Suppressor macrophage (primary cell): ENCODE data around the gene LOXL4.

Experiments
- DNase-seq, 4 experiments: peaks; one replicate each; pipeline ENCODE4 v3.0.0-alpha.2; 2020 to 2022

LOXL4 gene

DNA sequence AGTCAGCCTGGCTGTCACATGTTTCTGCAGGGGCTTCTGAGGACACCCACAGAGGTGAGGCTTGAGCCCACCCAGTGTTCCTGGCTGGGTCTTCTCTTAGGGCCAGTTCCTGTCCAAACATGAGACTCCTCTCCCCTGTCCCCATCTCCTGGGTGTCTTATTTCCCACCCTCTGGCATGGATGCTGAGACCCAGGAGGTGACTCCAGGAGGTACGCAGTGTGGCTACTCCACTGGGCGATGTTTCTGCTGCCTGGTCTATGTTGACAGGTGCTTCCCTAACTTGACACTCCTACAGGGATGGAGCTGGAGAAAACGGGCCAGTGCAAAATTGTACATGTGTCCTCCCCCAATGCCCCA lies 26.3 kb upstream of the LOXL4 start:
- DNase-seq: no peak

DNA sequence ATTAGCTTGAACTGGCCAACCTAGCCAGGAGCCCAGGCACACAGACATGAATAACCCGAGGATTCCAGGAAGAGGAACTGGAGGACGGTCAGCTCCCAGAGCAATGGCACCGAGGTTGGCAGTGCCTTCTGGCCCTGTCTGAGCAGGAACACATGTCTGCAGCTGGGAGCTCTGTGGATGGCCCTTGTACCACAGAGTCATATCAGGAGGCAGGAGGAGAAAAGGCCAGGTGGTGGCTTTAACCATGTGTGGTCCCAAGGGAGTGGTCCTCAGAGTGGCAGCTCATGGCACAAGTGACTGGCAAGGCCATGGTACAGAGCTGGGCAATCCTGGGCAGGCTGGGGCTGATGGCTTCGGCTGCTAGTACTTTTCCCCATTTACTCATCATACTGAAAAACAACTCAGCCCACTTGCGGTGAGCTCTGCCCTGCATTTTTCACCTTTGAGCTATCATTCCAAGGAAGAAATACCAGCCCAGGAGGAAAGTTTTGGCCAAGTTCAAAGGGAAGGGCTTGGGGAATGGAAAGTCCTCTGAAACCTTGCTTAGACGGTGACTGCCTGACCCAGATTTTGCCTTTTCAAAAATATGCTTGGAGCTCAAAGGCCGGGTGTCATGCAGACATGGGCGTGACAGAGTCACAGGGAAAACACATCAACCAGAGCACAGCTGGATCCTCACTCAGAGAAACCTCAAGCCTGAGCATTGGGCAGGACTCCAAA lies 25.7 kb upstream of the LOXL4 start:
- no peak for DNase-seq

DNA sequence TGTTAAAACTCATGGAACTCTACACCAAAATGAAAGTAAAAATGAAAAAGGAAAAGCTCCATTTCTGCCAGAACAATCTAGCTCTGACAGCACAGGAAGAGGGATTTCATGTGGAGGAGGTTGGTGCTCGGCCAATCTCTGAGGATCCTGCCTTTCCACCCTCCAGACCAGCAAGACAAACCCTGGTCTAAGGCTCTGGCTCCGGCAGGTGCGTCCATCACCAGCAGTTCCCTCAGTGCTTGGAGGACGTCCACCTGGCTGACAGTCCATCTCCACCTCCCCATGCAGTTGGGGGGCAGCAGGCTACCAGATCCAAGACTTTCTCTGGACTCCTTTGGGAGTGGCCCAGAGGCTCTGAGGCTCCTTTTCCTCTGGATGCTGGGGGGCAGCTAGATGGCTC lies 25.0 kb upstream of the LOXL4 start:
- DNase-seq: no peak

DNA sequence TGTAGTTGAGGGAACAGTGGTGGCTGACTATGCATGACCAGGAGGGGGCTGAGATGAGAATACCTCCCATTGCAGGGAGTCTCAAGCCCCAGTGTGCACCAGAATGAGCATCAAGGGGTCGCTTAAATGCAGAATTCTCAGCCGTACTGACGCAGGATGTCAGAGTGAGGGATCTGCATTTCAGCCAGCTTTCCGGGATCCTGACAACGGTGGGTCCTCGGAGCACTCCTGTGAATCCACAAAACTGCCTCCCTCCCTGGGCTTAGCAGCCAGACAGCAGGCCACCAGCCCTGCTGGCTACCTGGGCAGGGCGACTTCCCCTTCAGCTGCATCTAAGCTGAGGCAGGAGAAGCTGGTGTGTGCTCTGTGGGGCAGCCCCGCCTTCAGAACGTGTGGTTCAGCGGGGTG lies 21.8 kb upstream of the LOXL4 start:
- no peak for DNase-seq

DNA sequence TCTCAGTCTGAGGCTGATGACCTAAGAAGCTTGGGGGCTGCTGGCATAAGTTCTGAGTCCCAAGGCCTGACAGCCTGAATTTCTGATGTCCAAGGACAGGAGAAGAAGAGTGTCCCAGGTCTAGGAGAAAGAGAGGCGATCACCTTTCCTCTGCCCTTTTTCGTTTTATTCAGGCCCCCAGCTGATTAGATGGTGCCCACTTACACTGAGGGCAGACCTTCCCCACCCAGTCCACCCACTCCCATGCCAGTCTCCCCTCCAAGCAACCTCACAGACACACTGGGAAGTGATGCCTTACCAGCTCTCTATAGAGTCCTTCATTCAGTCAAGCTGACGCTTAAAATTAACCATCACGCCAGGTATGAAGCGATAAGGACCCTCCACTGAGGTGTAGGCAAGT lies 19.3 kb upstream of the LOXL4 start:
- no peak for DNase-seq

DNA sequence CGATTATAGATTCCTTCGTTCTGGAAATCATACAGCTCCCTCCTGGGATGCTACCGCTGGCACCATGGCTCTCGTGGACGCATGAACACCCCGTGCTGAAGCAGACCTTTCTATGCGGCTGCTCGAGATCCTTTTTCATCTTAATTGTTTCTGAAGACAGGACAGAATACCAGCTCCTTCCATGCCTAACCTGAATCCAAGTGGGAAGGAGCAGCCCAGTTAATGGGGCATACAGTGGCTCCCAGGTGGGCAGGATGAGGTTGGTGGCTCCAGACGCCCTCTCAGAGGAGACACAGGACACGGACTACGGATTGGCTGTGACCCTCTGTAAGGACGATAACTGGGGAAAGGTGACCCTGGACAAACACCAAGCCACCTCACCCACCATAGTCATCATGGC lies 18.4 kb upstream of the LOXL4 start:
- no peak for DNase-seq

DNA sequence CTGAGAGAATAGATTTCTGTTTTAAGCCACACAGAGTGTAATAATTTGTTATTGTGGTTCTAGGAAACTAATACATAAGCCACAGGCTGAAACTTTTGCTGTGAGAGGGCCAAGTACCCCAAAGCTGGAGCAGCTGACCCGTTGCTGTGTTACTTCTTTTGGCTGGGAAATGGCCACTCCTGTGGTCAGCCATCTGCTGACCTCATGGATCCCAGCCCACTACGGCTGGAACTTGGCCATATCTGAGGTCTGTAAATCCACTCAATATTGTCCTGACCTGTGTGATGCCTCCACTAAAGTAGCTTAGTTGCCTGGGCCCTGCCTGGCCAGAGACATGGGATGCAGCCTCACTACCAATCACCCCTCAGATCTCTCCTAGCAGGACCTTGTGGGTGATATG lies 17.4 kb upstream of the LOXL4 start:
- no peak for DNase-seq

DNA sequence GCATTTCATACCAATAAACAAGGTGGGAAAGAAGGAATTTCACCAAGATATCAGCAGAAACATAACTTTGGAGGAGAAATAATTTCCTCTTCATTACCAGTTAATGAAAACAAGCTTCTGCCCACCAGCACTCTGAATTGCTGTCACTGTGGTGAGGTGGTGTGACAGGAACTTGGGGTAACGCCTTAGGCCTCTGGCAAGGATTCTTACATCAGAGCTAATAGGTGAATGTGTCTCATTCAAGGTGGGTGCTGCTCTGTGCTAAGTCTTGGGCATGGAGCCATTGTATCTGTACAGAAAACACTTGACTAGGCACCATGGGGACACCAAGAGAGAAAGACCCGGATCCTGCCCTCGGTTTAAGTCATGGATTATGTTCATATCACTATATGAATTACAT lies 8.3 kb upstream of the LOXL4 start:
- DNase-seq: no peak

DNA sequence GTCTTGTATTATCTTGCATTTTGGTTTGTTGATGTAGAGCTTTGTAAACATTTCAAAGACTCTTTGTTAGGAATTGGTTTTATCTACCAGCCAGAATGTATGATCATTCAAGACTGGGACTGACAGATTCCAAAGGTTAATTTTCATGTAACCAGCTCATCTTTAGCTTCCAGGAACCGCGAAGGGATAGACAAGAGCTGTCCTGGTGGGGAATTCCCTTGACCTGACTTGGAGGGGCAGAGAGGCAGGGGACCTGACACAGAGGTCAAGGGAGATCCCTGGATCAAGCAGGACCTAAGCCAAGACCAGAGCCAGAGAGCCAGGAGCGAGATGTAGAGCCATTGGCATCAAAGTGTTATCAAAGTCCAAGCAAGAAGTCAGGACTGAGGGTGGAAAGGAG lies 6.6 kb upstream of the LOXL4 start:
- no peak for DNase-seq

DNA sequence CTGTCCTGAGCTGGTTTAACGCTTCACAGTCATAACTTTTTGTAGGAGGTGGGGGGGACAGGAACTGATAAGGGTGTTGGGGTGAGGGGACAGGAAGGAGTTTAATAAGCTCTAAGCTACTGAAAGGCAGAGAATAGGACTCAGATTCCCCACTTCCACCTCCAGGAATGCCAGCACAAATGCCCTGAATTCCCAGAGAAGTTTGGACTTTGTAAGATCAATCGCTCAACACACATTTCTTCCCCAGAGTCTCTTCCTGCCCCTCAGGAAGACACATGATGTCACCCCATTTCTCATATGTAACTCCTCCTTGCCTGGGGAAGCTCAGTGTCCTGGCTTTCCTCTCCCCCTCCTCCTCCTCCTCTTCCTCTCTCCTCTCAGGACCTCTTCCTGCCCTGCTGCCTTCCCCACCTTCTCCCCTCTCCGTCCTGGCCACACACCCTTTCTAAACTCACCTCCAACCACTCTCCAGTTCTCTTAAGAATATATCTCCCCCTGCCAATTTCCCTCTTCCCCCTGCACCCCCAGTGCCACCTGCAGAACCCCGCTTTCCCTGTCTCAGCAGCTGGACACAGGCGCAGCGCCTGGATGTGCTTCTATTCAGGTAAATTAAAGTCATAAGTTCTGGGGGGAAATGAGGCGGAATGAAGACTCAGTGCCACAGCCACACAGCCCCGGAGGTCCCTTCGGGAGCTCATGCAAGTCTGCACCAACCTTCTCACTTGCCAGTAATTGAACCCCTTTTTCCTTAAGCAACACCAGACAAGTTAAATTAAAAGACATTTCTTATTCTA lies 5.3 kb upstream of the LOXL4 start:
- DNase-seq: no peak

DNA sequence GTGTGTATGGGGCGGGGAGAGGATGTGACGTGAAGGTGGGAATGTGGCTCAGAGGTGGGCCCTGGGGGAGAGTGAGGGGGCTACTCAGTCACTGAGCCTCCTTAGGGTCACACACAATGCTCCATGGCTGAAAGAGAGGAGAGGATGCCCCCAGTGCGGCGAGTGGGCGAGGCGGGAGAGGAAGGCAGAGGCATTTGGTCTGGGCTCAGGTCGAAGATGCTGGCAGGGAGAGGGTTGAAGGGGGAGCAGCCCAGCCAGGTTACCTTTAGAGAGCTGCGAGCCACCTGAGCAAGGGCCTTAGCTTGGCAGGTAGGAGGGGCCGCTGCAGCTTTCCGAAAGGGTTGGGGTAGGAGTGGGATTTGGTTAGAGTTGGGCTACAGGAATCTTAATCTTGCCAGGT lies 4.7 kb upstream of the LOXL4 start:
- DNase-seq: no peak

DNA sequence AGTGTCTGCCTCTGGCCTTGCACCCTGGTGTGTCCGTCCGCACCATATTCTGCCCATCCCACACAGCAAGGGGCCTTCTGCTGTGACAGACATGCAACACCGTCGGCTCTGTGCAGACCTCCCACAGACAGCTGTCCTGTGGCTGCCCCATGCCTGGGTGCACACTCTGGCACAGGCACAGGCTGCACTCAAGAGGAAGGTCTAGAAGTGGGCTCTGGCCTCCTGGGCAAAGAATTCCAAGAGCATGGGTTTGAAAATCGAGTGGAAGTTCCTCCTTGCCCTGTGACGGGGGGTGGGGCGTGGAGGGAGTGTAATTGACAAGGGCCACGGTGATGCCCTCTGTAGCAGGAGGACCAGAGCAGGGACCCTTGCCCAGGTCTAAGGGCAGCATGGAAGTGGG lies 4.3 kb upstream of the LOXL4 start:
- DNase-seq: no peak

DNA sequence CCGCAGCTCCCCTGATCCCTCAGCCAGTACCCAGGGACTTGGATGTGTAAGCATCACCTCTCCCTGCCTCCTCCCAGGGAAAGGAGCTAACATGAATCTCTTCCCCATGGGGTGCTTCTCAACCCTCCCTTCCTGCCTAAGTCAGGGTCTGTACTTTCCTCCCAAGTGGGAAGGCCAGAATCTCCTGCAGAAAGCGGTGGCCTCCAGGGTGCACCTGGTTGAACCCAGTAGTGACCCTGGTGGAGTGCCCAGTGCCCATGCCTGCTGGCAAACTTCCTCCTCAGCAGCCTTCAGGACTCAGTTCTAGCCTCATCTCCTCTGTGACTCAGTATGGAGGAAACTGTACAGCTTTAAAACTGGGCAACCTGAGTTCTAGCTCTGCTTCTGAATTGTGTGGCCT lies 2.8 kb upstream of the LOXL4 start:
- DNase-seq: no peak

DNA sequence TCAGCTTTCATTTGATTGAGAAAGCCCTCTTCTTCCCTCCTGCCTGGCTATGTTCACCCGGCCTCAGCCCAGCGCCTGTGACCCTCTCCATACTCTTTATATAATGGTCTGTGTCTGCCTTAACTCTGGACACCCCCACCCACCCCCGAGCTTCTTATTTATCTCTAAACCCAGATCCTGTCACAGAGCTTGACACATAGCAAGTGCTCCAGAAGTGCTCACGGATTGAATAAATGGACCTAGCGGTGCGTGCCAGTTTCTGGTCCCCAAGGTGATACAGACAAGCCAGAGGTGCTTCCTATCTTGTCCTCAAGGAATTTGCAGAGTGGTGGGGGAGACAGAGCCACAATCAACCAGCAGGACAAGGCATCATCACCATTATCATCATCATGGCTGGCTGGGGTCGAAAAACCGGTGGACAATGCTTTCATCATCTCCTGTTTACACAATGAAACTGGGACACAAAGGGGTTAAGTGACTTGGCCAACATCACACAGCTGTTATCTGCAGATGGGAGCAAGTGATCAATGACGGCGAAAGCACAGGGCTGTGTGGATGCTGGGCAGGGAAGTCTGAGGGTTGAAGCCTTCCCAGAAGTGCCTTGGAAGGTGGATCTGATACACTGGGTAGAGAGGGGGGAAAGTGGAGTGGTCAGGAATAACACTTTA lies 2.2 kb upstream of the LOXL4 start:
- no peak for DNase-seq

DNA sequence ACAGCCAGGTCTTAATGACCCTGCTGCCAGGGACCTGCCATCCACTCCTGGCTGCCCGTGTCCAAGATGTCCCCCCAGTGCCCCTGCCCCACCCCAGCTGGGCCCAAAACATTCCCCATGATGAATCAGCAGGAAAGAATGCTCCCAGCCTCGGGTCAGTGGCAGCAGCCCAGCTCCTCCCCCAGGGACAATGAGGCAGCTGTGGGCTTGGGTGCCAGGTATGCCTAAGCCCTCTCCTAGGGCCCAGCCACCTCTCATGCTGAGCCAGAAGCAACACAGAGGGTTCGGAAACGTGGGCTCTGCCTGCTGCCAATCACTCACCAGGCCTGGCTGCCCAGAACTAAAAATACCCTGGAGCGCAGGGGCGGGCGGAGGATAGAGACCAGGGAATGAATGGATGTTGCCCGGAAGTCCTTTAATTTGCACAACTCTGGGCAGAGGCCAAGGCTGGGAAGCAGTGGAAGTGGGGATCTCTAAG lies 1.5 kb upstream of the LOXL4 start:
- no peak for DNase-seq

DNA sequence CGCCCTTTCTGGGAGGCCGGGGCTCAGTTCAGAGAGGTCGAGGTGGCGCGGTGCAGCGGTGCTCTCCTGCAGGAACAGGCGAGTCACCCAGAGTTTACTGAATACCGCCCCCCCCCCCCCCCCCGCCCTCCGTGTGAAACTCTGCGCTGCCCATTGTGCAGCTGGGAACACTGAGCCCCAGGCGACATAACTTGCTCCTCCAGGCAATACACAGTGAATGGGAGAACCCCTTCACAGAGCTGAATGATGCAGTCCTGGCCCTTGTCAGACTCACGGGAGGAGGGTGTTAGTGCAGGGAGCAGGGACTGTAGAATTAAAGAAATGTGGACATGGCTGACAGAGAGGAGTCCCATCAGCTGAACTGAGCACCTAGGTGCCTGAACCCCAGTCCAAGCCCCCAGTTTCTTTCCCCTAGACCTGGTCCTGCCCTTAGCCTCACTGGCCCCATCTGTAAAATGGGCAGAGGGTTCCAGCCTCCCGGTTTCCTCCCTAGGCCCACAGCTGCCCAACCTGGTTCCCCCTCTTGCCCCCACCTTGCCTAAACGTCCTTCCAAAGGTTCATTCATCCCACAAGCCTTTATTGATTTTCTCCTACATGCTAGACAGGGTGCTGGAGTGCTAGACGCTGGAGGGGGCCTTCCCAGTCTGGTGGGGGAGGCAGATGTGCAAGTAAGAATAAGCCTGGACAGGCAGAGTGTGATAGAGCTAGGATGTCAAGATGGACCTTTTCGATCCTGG lies 869 bp upstream of the LOXL4 start:
- no peak for DNase-seq

DNA sequence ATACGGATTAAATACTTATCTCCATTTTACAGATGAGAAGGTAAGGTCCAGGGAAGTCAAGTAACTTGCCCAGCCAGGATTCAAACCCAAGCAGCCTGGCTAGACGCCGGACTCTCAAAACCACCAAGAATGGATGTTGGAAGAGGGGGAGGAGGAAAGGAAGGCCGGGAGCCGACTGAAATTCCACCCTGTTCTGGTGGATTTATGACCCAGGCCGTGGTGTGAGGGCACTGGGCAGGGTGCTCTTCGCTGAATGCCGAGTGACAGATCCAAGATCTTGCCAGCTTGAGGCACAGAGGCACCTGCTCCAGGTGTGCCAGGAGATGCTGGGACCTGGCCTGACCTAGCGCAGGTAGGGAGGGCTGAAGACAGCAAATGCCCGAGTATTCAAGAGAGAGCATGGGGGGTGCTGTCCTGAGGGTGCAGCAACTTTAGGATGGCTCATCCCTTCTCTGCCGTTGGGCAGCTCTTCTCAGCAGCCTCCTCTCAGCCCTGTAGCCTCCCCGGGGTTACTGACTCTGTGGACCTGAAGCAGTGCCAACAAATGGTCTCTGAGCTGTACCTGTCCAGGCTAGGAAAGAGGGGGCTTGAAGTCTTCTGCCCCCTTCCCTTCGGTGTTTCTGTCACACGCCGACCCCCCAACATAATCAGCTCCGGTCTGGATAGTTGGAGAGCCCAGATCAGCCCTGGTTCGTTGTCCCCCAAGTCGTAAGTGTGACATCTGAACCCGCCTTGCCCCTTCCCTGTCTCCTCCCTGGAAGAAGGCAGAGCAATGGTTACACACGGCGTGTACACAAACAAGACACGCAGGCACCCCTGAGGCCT lies 713 bp downstream of the LOXL4 start:
- DNase-seq: no peak

DNA sequence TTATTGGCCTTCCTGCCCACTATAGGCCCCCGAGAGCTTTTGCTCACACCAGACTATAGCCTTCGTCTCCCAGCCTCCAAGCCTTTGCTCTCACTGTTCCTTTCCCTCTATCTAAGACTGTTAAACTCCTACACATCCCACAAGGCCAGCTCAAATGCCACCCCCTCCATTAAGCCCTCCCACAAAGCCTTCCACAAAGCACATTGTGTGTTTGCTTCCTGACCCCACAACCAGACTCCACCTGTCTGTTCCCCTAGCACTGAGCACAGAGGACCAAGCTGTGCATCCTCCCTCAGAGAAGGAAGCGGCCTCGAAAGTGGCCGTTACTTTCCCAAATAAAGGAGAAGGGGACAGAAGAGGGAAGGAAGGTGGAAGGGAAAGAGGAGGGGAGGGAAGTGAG lies 1.3 kb downstream of the LOXL4 start:
- DNase-seq: no peak

DNA sequence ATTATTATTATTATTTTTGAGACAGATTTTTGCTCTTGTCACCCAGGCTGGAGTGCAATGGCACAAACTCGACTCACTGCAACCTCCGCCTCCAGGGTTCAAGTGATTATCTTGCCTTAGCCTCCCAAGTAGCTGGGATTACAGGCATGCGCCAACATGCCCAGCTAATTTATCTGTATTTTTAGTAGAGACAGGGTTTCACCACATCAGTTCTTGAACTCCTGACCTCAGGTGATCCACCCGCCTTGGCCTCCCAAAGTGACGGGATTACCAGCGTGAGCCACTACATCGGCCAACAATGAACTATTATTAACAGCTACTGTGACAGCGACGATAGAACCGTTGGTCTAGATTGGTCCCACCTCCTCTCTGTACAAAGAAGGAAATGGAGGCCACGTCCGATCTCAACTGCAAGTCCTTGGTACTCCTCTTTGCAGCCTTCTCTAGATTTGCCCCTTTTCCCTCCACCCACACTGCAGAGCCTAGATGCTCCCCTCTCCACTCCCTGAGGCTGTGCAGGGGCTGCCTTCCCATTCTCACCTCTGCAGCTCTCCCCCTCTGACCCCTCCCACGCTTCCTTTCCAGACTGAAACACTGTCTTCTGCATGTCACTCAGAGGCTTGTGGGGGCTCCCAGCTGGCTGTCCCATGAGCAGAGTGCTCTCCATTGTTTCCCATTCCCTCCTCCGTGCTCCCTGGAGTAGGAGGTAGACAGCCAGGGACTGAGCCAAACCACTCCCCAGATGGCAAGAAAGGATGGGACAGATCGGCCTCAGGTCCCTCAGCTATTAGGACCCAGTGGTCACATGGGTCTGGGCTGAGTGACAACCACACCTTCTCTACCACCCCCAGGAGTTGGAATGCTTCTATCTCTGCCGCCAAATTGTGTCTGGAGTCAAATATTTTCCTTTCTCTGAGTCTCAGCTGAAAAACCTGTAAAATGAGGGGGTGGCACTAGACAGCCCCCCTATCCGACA lies 2.3 kb downstream of the LOXL4 start:
- no peak for DNase-seq

DNA sequence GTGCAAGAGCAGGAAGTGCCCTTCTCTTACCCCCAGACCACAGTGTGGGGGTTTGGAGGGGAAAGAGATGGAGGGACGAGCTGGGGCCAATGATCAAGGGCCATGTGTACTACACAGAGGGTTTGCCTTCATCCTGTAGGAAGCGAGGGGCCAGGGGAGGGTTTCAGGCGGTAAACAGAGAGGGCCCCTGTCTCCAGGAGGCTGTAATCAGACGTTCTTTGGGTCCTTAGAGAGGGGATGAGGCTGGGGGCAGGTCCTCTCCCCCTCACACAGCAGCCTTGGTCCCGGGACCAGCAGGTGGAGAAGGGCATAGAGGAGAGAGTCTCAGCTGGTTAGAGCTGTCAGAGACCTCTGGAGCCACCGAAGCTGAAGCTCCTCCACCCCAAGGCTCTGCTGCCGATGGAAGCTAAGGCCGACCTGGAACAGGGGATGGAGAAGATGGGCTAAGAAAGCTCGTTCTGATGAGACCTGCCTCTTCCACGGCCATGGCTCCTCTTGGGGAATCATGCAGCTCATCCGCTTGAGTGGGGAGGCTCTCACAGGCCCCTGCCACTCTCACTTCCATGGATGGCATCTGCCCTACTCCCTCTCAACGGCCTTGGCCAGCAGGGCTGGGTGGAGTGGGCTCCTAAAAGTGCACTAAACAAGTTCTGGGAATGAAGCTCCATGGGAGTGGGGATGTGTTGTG lies 3.5 kb downstream of the LOXL4 start:
- no peak for DNase-seq
